Peyer's patch (tissue), 4 donors: ENCODE measurements around the gene SLK.

Experiments used
- POLR2A ChIP-seq, 2 donors: fragments of 450-650 bp; IDR thresholded peaks; one replicate each; pipeline ENCODE4 v1.5.1; 2017; ENCODE audit warnings: antibody characterized with exemption in 2 of 2, mild to moderate bottlenecking in 2 of 2, moderate library complexity in 2 of 2
- TF ChIP-seq, protein P1 (sequence below), 6 experiments: fragments of 450-650 bp in 4 of 6; fragments of 200-600 bp in 2 of 6; sonication (generic) in 1 of 6; IDR thresholded peaks; one replicate each; pipeline ENCODE4 v1.5.1; 2017 to 2019; ENCODE audit warnings: antibody characterized with exemption in 6 of 6, mild to moderate bottlenecking in 3 of 6, moderate library complexity in 1 of 6

DNA sequence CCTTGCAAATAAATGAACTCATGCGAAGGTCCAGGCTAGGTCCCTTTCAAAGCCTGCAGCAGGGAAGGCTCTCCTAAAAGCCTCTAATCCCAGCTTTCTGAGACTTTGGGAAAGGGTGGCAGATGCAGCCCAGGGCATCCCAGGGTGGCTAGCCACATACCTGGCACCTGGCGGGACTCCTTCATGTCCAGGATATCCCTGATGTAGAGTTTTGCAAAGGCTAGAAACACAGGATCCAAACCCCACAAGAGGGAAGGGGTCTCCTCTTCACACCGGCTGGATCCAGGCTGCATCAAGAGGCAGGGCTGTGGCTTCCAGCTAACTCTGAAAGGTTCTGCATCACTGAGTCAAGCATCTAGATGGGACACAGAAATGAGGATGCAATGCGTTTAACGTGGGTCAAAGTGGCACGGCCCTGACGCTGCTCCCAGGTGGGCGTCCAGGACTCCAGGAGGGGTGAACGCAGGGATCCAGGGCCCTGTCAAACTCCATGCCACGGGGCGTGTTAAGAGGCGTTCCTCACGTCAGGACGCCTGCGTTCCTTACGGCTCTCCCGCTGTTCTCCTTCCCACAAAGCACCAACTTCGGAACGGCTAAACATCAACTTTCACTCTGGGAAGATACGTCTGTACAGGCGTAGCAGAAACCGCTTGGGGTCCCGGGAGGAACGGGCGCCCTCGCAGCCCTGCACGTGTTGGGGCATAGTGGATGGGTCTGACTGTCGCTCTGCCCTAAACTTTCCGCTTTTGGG lies 49.5 kb upstream of the SLK start:
- TF ChIP-seq, protein P1, sequence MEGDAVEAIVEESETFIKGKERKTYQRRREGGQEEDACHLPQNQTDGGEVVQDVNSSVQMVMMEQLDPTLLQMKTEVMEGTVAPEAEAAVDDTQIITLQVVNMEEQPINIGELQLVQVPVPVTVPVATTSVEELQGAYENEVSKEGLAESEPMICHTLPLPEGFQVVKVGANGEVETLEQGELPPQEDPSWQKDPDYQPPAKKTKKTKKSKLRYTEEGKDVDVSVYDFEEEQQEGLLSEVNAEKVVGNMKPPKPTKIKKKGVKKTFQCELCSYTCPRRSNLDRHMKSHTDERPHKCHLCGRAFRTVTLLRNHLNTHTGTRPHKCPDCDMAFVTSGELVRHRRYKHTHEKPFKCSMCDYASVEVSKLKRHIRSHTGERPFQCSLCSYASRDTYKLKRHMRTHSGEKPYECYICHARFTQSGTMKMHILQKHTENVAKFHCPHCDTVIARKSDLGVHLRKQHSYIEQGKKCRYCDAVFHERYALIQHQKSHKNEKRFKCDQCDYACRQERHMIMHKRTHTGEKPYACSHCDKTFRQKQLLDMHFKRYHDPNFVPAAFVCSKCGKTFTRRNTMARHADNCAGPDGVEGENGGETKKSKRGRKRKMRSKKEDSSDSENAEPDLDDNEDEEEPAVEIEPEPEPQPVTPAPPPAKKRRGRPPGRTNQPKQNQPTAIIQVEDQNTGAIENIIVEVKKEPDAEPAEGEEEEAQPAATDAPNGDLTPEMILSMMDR (IDR thresholded peaks at IDR 0.05): no peak
- no peak for TF ChIP-seq POLR2A (IDR thresholded peaks at IDR 0.05)
